ENCODE data around the gene ZNF555. TPM values are rescaled to one million over a fixed set of nuclear protein-coding genes. Genes with fewer than 3 reads are reported as not detected.

The ZNF555 gene
- total RNA-seq, 3 donors from 2014 or later (not counting 1 experiment from before 2014, with no cell fraction given): 2.0 to 4.6 (median 2.9) TPM

DNA sequence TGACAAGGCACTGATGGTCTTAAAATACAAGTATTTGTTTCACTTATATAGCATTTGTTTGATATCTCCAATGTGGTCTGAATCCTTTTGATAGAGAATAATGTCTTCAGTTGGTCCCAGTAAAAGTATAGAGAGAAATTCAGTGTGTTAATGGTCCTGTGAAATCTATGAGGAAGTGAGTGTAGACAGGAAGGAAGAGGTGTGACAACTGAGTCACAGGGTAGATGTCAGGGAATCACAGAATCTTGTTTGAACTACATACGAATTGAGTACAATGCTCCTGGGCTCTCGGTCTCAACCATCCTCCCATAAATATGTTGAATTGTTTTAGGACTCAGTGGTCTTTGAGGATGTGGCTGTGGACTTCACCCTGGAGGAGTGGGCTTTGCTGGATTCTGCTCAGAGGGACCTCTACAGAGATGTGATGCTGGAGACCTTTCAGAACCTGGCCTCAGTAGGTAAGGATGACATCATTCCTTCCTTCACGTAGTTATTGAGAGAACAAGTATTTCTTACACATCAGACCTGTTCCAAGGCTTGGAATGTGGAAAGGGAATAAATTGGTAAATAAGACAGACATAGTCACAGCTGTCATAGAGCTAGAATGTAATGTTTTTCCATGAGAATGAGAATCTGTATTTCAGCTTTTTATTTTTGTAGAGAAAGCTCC is 9.1 kb downstream of the ZNF555 start:
- no peaks in the 10 kb centered on the region for H3K4me1 ChIP-seq (ENCODE audit: control insufficient read depth, insufficient read depth, low read length)
- ATAC-seq: no peak
- H3K27me3 ChIP-seq (ENCODE audit: control insufficient read depth, insufficient read depth, low read length): no peaks in the 10 kb centered on the region
- intact Hi-C loops (cut with micrococcal nuclease): no loop called here
- H3K9me3 Mint-ChIP-seq: peaks cover 4 to 11% of the 10 kb centered on the region in 2 donors
- peaks cover 41% of the 10 kb centered on the region for H3K36me3 Mint-ChIP-seq
- no peak overlapping the region for H3K27ac Mint-ChIP-seq
- H3K27me3 Mint-ChIP-seq (ENCODE audit: low read depth in 2 of 2): no peaks in the 10 kb centered on the region
- peaks cover 25% of the 10 kb centered on the region for H3K9me3 ChIP-seq (ENCODE audit: control insufficient read depth, insufficient read depth, low read length)
- H3K4me1 Mint-ChIP-seq: peaks cover 8% of the 10 kb centered on the region in 2 donors
- H3K4me3 Mint-ChIP-seq: peak overlapping the region; percentile 5
- no peak overlapping the region for H3K4me3 ChIP-seq (ENCODE audit: low read length)
- DNase-seq: no peak
- 38% methylated on average over 1 of the region's 3 CpGs for WGBS (ENCODE audit: insufficient coverage)
- peaks cover 29% of the 10 kb centered on the region for H3K36me3 ChIP-seq (ENCODE audit: control insufficient read depth, insufficient read depth, low read length)
- no peak overlapping the region for H3K27ac ChIP-seq (ENCODE audit: low read length)
- TF ChIP-seq, protein P1, sequence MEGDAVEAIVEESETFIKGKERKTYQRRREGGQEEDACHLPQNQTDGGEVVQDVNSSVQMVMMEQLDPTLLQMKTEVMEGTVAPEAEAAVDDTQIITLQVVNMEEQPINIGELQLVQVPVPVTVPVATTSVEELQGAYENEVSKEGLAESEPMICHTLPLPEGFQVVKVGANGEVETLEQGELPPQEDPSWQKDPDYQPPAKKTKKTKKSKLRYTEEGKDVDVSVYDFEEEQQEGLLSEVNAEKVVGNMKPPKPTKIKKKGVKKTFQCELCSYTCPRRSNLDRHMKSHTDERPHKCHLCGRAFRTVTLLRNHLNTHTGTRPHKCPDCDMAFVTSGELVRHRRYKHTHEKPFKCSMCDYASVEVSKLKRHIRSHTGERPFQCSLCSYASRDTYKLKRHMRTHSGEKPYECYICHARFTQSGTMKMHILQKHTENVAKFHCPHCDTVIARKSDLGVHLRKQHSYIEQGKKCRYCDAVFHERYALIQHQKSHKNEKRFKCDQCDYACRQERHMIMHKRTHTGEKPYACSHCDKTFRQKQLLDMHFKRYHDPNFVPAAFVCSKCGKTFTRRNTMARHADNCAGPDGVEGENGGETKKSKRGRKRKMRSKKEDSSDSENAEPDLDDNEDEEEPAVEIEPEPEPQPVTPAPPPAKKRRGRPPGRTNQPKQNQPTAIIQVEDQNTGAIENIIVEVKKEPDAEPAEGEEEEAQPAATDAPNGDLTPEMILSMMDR (IDR thresholded peaks at IDR 0.05): no peak

DNA sequence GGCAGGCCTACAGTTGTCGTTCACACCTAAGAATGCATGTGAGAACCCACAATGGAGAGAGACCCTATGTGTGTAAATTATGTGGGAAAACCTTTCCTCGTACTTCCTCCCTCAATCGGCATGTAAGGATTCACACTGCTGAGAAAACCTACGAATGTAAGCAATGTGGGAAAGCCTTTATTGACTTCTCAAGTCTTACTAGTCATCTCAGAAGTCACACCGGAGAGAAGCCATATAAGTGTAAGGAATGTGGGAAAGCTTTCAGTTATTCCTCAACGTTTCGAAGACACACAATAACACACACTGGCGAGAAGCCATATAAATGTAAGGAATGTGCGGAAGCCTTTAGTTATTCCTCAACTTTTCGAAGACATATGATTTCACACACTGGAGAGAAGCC is 11.3 kb downstream of the ZNF555 start:
- no peak overlapping the region for H3K27ac ChIP-seq (ENCODE audit: low read length)
- TF ChIP-seq, protein P1 (IDR thresholded peaks at IDR 0.05): no peak
- no peaks in the 10 kb centered on the region for H3K27me3 ChIP-seq (ENCODE audit: control insufficient read depth, insufficient read depth, low read length)
- WGBS (ENCODE audit: insufficient coverage): 96% methylated on average over 7 of the region's 10 CpGs
- intact Hi-C loops (cut with micrococcal nuclease): no loop called here
- no peak overlapping the region for H3K4me3 ChIP-seq (ENCODE audit: low read length)
- H3K4me1 ChIP-seq (ENCODE audit: control insufficient read depth, insufficient read depth, low read length): no peaks in the 10 kb centered on the region
- DNase-seq (no peak), ATAC-seq (no peak)
- H3K9me3 ChIP-seq (ENCODE audit: control insufficient read depth, insufficient read depth, low read length): peaks cover 27% of the 10 kb centered on the region
- H3K4me1 Mint-ChIP-seq: peaks cover 8 to 11% of the 10 kb centered on the region in 2 donors
- no peak overlapping the region for H3K4me3 Mint-ChIP-seq
- H3K36me3 ChIP-seq (ENCODE audit: control insufficient read depth, insufficient read depth, low read length): peaks cover 29% of the 10 kb centered on the region
- peaks cover 4 to 14% of the 10 kb centered on the region in 2 donors for H3K9me3 Mint-ChIP-seq
- H3K27me3 Mint-ChIP-seq (ENCODE audit: low read depth in 2 of 2): no peaks in the 10 kb centered on the region
- no peak overlapping the region for H3K27ac Mint-ChIP-seq
- peaks cover 41% of the 10 kb centered on the region for H3K36me3 Mint-ChIP-seq

DNA sequence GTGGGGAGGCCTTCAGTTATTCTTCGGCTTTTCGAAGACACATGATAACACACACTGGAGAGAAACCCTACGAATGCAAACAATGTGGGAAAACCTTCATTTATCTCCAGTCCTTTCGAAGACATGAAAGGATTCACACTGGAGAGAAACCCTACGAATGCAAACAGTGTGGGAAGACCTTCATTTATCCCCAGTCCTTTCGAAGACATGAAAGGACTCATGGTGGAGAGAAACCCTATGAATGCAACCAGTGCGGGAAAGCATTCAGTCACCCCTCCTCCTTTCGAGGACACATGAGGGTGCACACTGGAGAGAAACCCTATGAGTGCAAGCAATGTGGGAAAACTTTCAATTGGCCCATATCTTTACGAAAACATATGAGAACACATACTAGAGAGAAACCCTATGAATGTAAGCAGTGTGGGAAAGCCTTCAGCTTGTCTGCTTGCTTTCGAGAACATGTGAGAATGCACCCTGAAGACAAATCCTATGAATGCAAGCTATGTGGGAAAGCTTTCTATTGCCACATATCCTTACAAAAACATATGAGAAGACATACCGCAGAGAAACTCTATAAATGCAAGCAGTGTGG is 11.8 kb downstream of the ZNF555 start:
- H3K9me3 Mint-ChIP-seq: peaks cover 4 to 14% of the 10 kb centered on the region in 2 donors
- Histone ChIP-seq H3K4me1 (ENCODE audit: control insufficient read depth, insufficient read depth, low read length) (no peaks in the 10 kb centered on the region), H3K27me3 (ENCODE audit: control insufficient read depth, insufficient read depth, low read length) (no peaks in the 10 kb centered on the region), H3K9me3 (ENCODE audit: control insufficient read depth, insufficient read depth, low read length) (peaks cover 27% of the 10 kb centered on the region), H3K27ac (ENCODE audit: low read length) (no peak overlapping the region), H3K36me3 (ENCODE audit: control insufficient read depth, insufficient read depth, low read length) (peaks cover 29% of the 10 kb centered on the region), H3K4me3 (ENCODE audit: low read length) (no peak overlapping the region)
- TF ChIP-seq, protein P1 (IDR thresholded peaks at IDR 0.05): no peak
- intact Hi-C loops (cut with micrococcal nuclease): no loop called here
- H3K27ac Mint-ChIP-seq: no peak overlapping the region
- 96% methylated on average over 10 of the region's 11 CpGs for WGBS (ENCODE audit: insufficient coverage)
- no peaks in the 10 kb centered on the region for H3K27me3 Mint-ChIP-seq (ENCODE audit: low read depth in 2 of 2)
- H3K4me3 Mint-ChIP-seq: no peak overlapping the region
- ATAC-seq (no peak), DNase-seq (no peak)
- H3K36me3 Mint-ChIP-seq: peaks cover 41% of the 10 kb centered on the region
- peaks cover 8 to 11% of the 10 kb centered on the region in 2 donors for H3K4me1 Mint-ChIP-seq
